Activated T-helper 17 cell treated with anti-CD3 and anti-CD28 coated beads, Interleukin-2, amount 50 U/mL, for 72 hours (primary cell): ENCODE measurements around the gene WFDC8. TPM values are rescaled to one million over a fixed set of nuclear protein-coding genes. Genes with fewer than 3 reads are reported as not detected.
"Not testable (repeated sequence)": the region's sequence is repeated elsewhere in the genome, so short reads cannot be mapped to it uniquely, and the experiment has no call there.

ENCODE experiments used
- ATAC-seq: fragments of 150-1000 bp; cut with Tn5 transposase; replicated peaks from 2 replicates; pipeline ENCODE4 v1.10.0; 2021; ENCODE audit warnings: mild to moderate bottlenecking, moderate library complexity
- H3K27ac Mint-ChIP-seq: one replicate; pipeline ENCODE4 v1.8.0; 2022; ENCODE audit warnings: mixed read lengths
- H3K27me3 Mint-ChIP-seq: one replicate; pipeline ENCODE4 v1.8.0; 2022; ENCODE audit warnings: mixed read lengths
- H3K36me3 Mint-ChIP-seq: one replicate; pipeline ENCODE4 v1.8.0; 2022; ENCODE audit warnings: low read depth, mild to moderate bottlenecking, mixed read lengths
- H3K4me1 Mint-ChIP-seq: one replicate; pipeline ENCODE4 v1.8.0; 2022; ENCODE audit warnings: mixed read lengths
- H3K4me3 Mint-ChIP-seq: one replicate; pipeline ENCODE4 v1.8.0; 2022; ENCODE audit warnings: mild to moderate bottlenecking, mixed read lengths
- H3K9me3 Mint-ChIP-seq: one replicate; pipeline ENCODE4 v1.8.0; 2022; ENCODE audit warnings: mixed read lengths
- total RNA-seq, 2 donors: library from RNA; stranded (reverse); gene quantifications; one replicate each; pipeline ENCODE4 v1.2.3, GENCODE V29; 2022

The WFDC8 gene
- total RNA-seq, 2 donors from 2014 or later, result not detected

GRCh38 chr20:45578231-45578630, 853 bp downstream of the WFDC8 start:
- ATAC-seq, result no peak
- H3K27me3 Mint-ChIP-seq, result peaks cover 29% of the 10 kb centered on the region
- H3K4me3 Mint-ChIP-seq, result no peak overlapping the region
- H3K9me3 Mint-ChIP-seq, result no peaks in the 10 kb centered on the region
- no peaks in the 10 kb centered on the region for H3K4me1 Mint-ChIP-seq
- no peak overlapping the region for H3K27ac Mint-ChIP-seq
- no peaks in the 10 kb centered on the region for H3K36me3 Mint-ChIP-seq

- Mint-ChIP-seq H3K36me3 (no peaks in the 10 kb centered on the region), H3K4me1 (no peaks in the 10 kb centered on the region), H3K9me3 (no peaks in the 10 kb centered on the region), H3K4me3 (no peak overlapping the region), H3K27ac (no peak overlapping the region), H3K27me3 (peaks cover 31% of the 10 kb centered on the region)
- ATAC-seq, result no peak
These were observed 2.1 kb downstream of the WFDC8 start for GRCh38 chr20:45576995-45577394.

- H3K4me3 Mint-ChIP-seq, result no peak overlapping the region
- peaks cover 30% of the 10 kb centered on the region for H3K27me3 Mint-ChIP-seq
- no peaks in the 10 kb centered on the region for H3K4me1 Mint-ChIP-seq
- no peaks in the 10 kb centered on the region for H3K9me3 Mint-ChIP-seq
- no peak overlapping the region for H3K27ac Mint-ChIP-seq
- no peak for ATAC-seq
- H3K36me3 Mint-ChIP-seq, result no peaks in the 10 kb centered on the region
These were observed 3.2 kb downstream of the WFDC8 start for GRCh38 chr20:45575931-45576330.

- peaks cover 20% of the 10 kb centered on the region for H3K27me3 Mint-ChIP-seq
- H3K4me1 Mint-ChIP-seq, H3K27ac Mint-ChIP-seq, H3K36me3 Mint-ChIP-seq, ATAC-seq, H3K4me3 Mint-ChIP-seq, H3K9me3 Mint-ChIP-seq: not testable (repeated sequence)
These were observed 9.4 kb downstream of the WFDC8 start for GRCh38 chr20:45569650-45570049.

GRCh38 chr20:45564760-45565276, 14.3 kb downstream of the WFDC8 start:
- no peaks in the 10 kb centered on the region for H3K4me1 Mint-ChIP-seq
- no peak for ATAC-seq
- no peak overlapping the region for H3K27ac Mint-ChIP-seq
- H3K36me3 Mint-ChIP-seq, result no peaks in the 10 kb centered on the region
- no peak overlapping the region for H3K4me3 Mint-ChIP-seq
- H3K9me3 Mint-ChIP-seq, result peaks cover 3% of the 10 kb centered on the region
- H3K27me3 Mint-ChIP-seq, result peaks cover 32% of the 10 kb centered on the region

GRCh38 chr20:45555198-45555597, 23.9 kb downstream of the WFDC8 start:
- Mint-ChIP-seq H3K27ac (no peak overlapping the region), H3K4me1 (no peaks in the 10 kb centered on the region), H3K36me3 (no peaks in the 10 kb centered on the region), H3K9me3 (no peaks in the 10 kb centered on the region), H3K27me3 (peaks cover 35% of the 10 kb centered on the region), H3K4me3 (no peak overlapping the region)
- ATAC-seq, result no peak

- Mint-ChIP-seq H3K4me1 (no peaks in the 10 kb centered on the region), H3K9me3 (no peaks in the 10 kb centered on the region), H3K36me3 (no peaks in the 10 kb centered on the region), H3K27ac (no peak overlapping the region), H3K4me3 (no peak overlapping the region), H3K27me3 (peaks cover 31% of the 10 kb centered on the region)
- no peak for ATAC-seq
These were observed 26.6 kb downstream of the WFDC8 start for GRCh38 chr20:45552456-45552855.

GRCh38 chr20:45550765-45551164, 28.3 kb downstream of the WFDC8 start:
- Mint-ChIP-seq H3K4me3 (no peak overlapping the region), H3K4me1 (no peaks in the 10 kb centered on the region), H3K27ac (no peak overlapping the region), H3K36me3 (no peaks in the 10 kb centered on the region), H3K27me3 (peaks cover 24% of the 10 kb centered on the region), H3K9me3 (no peaks in the 10 kb centered on the region)
- ATAC-seq, result no peak

GRCh38 chr20:45548410-45548809, 30.7 kb downstream of the WFDC8 start:
- no peak overlapping the region for H3K4me3 Mint-ChIP-seq
- no peaks in the 10 kb centered on the region for H3K36me3 Mint-ChIP-seq
- peaks cover 31% of the 10 kb centered on the region for H3K27me3 Mint-ChIP-seq
- no peaks in the 10 kb centered on the region for H3K9me3 Mint-ChIP-seq
- ATAC-seq, result no peak
- H3K4me1 Mint-ChIP-seq, result no peaks in the 10 kb centered on the region
- H3K27ac Mint-ChIP-seq, result no peak overlapping the region

- H3K27me3 Mint-ChIP-seq, result peaks cover 33% of the 10 kb centered on the region
- no peak within 1 kb of the TSS for H3K4me3 Mint-ChIP-seq
These were observed 31.8 kb downstream of the WFDC8 start, which contains the start of gene EPPIN for GRCh38 chr20:45547206-45547770. Gene EPPIN, minus strand, starts transcription at chr20:45547401. Its CDS starts 44 bp downstream, at chr20:45547357.

GRCh38 chr20:45545754-45546453, 33.2 kb downstream of the WFDC8 start:
- H3K4me3 Mint-ChIP-seq, result no peak overlapping the region
- H3K36me3 Mint-ChIP-seq, result no peaks in the 10 kb centered on the region
- H3K27ac Mint-ChIP-seq, result no peak overlapping the region
- H3K9me3 Mint-ChIP-seq, result no peaks in the 10 kb centered on the region
- H3K27me3 Mint-ChIP-seq, result peaks cover 38% of the 10 kb centered on the region
- no peaks in the 10 kb centered on the region for H3K4me1 Mint-ChIP-seq
- no peak for ATAC-seq

More at GRCh38 chr20:45547206-45547770, 31.8 kb downstream of the WFDC8 start, which contains the start of gene EPPIN:
- H3K27ac Mint-ChIP-seq, result no peak within 1 kb of the TSS
- no peaks in the 10 kb centered on the region for H3K4me1 Mint-ChIP-seq
- no peaks in the 10 kb centered on the region for H3K36me3 Mint-ChIP-seq
- no peak for ATAC-seq
- H3K9me3 Mint-ChIP-seq, result no peaks in the 10 kb centered on the region

GRCh38 chr20:45545351-45545750, 33.7 kb downstream of the WFDC8 start:
- Mint-ChIP-seq H3K4me1 (no peaks in the 10 kb centered on the region), H3K27me3 (peaks cover 36% of the 10 kb centered on the region), H3K27ac (no peak overlapping the region), H3K36me3 (no peaks in the 10 kb centered on the region), H3K9me3 (no peaks in the 10 kb centered on the region), H3K4me3 (no peak overlapping the region)
- no peak for ATAC-seq

GRCh38 chr20:45539382-45539781, 39.7 kb downstream of the WFDC8 start, which contains the start of gene WFDC6:
Gene WFDC6, minus strand, starts transcription at chr20:45539482. Its CDS starts 75 bp downstream, at chr20:45539407.
- Mint-ChIP-seq H3K27me3 (peaks cover 25% of the 10 kb centered on the region), H3K36me3 (no peaks in the 10 kb centered on the region), H3K4me1 (no peaks in the 10 kb centered on the region), H3K4me3 (no peak within 1 kb of the TSS), H3K27ac (no peak within 1 kb of the TSS), H3K9me3 (no peaks in the 10 kb centered on the region)
- ATAC-seq, result no peak

GRCh38 chr20:45538209-45538799, 40.8 kb downstream of the WFDC8 start:
- Mint-ChIP-seq H3K4me3 (no peak overlapping the region), H3K9me3 (no peaks in the 10 kb centered on the region), H3K36me3 (no peaks in the 10 kb centered on the region), H3K27ac (no peak overlapping the region), H3K27me3 (peaks cover 20% of the 10 kb centered on the region), H3K4me1 (no peaks in the 10 kb centered on the region)
- ATAC-seq, result no peak

GRCh38 chr20:45527294-45527693, 51.8 kb downstream of the WFDC8 start:
- Mint-ChIP-seq H3K27ac (no peak overlapping the region), H3K27me3 (peaks cover 53% of the 10 kb centered on the region), H3K4me3 (no peak overlapping the region), H3K4me1 (no peaks in the 10 kb centered on the region), H3K9me3 (no peaks in the 10 kb centered on the region), H3K36me3 (no peaks in the 10 kb centered on the region)
- ATAC-seq, result no peak
